GM21367 (cell line): ENCODE data around the gene ICA1.

ENCODE experiments used
- ATAC-seq: cut with Tn5 transposase; IDR thresholded peaks from one replicate; pipeline ENCODE4 v1.9.1; 2021; ENCODE audit not compliant: unreplicated experiment

The ICA1 gene

DNA sequence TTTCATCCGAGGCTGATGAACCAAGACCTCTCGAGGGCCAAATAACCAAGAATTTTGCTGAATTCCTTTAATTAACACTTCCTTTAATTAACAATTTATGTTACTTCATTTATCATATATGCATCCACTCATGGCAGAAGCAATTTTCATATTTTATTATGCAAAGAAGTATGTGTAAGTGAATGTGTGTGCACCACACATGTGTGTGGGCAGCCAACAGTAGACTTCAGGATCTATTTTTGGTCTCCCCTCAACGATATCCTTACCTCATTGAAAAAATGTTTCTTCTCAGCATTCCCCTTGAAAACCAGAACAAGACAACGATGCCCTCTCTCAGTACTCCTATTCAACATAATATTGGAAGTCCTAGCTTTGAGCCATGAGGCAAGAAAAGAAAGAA lies 96.8 kb downstream of the ICA1 start:
- no peak for ATAC-seq

DNA sequence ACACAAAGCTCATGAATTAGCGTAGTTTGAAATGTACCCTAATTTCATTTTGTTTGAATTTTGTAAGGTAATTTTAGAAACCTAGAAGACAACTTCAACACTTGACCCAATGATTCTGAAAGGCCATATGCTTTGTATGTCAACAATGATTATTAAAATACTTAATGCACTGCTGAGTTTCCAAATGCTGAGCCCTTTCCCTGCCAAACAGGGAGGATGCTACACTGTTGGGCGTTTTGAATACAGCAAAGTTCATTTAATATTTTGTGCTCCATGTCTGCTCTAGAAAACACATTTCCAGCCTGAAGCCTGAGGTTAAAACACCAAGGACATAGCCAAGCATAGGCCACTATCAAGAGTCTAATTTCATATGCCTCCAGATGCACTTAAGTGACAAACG lies 99.8 kb downstream of the ICA1 start:
- ATAC-seq = no peak

DNA sequence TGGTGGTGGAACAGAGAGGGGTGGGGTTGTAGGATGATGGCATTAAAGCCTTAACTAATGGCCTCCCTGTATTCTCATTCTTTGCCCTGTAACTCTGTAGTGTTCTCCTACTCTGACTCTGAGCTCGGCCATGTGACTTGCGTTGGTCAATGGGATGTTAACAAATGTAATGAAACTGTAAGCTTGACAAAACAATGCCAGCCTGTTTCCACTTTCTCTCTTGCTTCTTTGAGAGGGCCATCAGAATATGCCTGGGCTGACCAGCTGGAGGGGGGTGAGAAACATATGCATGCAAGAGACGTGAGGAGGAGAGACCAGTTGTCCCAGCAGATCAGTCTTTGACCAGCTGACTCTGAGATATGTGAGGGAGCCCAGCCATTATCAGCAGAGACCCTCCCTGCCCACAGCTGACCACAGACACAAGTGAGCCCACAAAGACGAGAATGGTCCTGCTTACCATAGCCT lies 100.6 kb downstream of the ICA1 start:
- ATAC-seq = no peak

DNA sequence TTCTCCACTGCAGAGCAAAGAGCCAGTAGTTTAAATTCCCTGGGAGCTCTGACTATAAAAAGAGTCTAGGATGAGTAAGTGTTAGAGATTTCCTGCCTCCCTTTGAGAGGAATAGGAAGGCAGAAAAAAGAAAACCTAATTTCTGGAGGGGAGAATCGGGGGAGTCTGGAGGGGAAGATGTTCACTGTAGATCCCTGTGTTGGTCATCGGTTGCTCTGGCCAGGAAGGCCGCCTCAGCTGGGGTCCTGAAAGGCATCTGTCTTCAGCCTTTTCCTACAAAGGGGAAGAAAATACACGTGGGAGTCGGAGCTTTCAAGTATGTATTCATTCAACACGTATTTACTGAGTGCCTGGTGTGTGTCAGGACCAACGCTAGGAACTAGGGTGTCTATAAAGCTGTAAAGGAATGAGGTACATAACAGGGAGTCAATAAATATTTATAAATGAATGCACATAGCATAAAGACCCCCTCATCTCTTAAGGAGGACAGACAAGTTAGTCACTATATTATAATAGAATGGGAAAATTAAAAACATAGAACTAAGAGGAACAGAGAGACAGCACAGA lies 101.1 kb downstream of the ICA1 start:
- ATAC-seq = no peak

GRCh38 chr7:8160250-8160649 lies 101.7 kb downstream of the ICA1 start:
- ATAC-seq = no peak

DNA sequence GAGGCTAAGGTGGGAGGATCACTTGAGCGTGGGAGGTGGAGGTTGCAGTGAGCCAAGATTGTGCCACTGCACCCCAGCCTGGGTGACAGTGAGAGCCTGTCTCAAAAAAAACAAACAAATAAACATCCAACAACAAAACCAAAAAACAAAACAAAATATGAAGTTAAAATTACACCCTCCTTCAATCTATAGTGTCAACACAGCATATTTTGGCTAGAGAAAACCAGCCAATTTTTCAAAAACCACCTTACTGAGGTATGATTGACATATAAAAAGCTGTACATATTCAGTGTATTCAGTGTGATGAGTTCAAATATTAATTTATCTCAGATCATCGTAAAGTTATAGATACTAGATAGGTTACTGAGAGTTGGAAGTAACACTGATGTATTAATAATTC lies 102.4 kb downstream of the ICA1 start:
- no peak for ATAC-seq

DNA sequence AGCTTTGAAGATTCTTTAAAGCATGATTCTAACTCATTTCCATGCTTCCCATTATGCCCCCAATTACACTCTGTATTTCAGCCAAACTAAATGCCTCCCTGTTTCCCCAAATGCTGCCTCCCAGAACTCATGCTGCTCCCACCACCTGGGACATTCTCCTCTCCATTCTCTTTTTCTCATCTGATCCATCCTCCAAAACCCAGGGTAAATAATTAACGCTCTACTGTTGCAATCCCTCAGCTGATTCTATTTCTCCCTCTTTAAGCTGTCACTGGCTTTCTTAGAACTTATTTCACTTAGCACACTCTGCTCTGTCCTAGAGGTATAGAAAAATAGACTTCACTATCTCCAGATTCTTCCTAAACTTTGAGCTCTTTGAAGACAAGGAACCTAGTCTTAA lies 104.7 kb downstream of the ICA1 start:
- no peak for ATAC-seq

GRCh38 chr7:8155836-8156235 lies 106.1 kb downstream of the ICA1 start:
- no peak for ATAC-seq

GRCh38 chr7:8154272-8154671 lies 107.7 kb downstream of the ICA1 start:
- ATAC-seq = no peak

DNA sequence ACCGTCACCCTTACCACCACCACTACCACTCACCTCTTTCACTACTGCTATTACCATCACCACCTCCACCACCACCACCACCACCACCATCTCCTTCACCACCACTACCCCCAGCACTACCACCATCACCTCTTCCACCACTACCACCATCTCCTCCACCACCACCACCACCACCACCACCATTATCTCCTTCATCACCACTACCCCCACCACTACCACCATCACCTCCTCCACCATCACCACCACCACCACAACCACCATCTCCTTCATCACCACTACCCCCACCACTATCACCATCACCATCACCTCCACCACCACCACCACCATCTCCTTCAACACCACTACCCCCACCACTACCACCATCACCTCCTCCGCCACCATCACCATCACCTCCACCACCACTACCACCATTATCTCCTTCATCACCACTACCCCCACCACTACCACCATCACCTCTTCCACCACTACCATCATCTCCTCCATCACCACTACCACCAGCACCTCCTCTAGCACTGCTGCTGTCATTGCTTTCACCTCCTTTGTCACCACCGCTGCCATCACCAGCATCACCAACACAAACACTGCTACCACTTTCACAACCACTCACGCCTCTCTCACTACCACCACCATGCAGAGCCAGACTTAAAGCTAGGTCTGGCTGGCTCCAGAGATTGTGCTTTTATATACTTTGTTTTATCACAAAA lies 109.3 kb downstream of the ICA1 start:
- ATAC-seq = no peak

GRCh38 chr7:8151161-8151725 lies 110.7 kb downstream of the ICA1 start:
- ATAC-seq = no peak

DNA sequence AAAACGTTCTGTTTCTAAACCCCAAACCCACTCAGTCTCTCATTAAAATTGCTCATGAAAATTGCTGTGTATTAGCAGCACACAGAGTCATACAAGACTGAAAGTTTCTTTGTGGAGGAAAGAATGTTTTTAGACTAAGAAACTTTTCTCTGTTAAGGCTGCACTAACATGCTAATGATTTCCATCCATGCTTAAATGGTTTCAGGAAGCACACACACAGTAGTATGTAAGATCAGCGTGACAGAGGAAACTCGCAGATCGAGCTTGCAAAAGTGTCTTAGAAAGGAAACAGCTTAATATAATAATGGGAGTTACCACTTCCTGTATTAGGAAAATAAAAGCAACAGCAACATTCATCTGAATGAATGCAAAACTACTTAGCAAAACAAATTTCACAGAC lies 112.7 kb downstream of the ICA1 start:
- peak; percentile 62 for ATAC-seq

GRCh38 chr7:8147760-8148463 lies 114.1 kb downstream of the ICA1 start:
- no peak for ATAC-seq

GRCh38 chr7:8146788-8147413 lies 115.1 kb downstream of the ICA1 start:
- no peak for ATAC-seq

DNA sequence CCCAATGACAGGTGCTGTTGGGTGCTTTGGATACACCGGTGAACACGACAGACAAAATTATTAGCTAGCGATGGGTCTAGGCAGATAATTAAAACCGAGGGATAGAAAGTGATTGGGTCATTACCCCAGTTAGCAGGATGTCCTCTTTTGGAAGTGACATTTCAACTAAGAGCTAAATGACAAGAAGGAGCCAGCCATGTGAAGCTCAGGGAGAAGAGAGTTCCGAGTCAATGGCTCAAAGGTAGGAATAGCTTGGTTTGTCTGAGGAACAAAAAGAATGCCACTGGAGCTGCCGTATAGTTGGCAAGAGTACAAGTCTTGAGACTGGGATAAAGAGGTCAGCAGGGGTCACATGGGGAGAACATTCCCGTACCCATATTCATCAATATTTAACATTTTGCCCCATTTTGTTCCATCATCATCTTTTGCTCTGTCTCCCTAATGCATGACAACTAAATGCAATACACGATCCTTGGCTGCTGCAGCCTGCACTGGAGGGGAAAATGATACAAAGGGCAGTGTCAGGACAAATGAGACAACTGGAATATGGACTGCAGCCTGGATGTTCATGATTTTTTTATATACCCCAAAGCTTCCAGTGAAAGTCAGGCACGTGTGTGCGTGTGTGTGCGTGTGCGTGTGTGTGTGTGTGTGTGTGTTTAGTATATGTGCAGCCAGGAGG lies 115.7 kb downstream of the ICA1 start:
- ATAC-seq = no peak

- no peak for ATAC-seq
These were observed 117.1 kb downstream of the ICA1 start for GRCh38 chr7:8144856-8145255.

DNA sequence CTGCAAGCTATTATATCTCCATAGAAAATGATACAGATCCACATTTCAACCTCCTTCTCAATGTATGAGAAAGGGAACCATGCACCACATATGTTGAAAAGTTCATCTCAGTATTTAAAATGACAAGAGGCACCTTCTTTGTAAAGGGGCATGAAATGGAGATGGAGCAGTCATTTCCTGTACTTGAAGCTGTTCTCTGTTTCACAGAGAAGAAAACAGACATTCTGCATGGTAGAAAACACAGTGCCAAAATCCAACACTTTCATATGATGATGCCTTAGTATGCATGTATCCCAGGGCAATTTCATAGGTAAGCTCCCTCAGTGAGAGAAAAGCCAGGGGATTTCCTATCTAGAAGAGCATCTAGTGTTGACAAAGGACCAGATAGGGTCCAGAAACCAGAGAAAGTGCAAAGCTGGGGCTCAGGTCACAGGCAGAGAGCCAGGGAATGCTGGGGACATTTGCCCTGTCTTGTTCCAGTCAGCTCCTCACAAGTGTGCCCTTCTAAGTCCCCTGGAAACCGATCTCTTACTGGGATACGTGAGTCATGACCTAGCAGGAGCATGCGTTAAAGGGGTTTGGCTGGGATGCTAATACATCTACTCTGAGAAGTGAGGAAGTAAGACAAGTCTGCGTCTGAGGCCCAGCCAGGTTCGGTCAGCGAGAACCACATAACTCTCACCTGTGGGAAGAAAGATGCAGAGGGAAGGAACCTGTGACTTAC lies 118.7 kb downstream of the ICA1 start:
- no peak for ATAC-seq

DNA sequence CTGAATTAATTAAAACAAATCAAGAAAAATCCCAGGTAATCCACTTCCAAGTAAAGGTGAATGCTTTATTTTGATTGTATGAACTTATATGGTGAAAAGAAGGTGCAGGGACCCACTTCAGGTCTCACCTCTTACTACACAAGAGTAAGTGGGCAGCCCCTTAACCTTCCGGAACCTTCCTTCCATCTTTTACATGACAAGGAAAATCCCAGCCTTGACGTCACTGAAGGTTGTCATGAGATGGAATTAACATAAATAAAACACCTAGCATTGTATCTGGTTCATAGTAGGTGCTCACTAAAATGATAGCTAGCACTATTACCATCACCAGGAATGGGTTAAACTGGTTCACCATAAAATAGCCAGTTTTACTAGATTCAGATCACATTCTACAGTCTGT lies 119.5 kb downstream of the ICA1 start:
- no peak for ATAC-seq

- no peak for ATAC-seq
These were observed 120.9 kb downstream of the ICA1 start for GRCh38 chr7:8141070-8141469.

DNA sequence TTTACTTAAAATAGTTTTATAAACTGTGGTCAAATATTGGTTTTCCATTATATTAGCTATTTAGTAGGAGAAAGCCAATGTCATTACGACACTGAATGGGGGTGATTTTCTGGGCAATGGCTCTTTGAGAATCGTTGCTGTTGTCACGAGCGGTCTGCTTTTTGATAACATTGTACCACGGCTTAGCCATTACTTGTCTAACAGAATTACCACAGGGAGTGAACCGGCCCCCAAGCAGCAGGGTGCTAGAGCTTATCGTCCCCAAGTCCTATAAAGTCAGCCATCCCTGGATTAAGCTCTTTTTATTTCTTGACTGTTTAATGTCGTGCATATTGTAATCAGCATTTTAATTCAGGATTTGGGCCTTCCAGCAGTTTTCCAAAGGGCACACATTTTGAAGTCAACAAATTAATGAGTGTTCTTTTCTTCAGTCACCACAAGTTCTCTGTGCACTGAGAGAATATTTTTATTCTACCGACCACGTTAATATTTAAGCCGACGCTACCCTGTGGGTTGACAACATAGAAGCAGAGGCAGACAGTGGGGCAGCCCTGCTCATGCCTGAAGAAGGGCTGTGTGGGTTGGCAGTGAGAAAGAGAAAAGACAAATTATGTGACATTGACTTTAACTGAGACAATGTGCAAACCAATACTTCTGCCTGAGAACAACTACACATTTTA lies 125.8 kb downstream of the ICA1 start:
- no peak for ATAC-seq
